ENCODE measurements around the gene SRPRB.

SRPRB gene

GRCh38 chr3:133763797-133764683 lies 41.6 kb upstream of the SRPRB start:
- H3K36me3 ChIP-seq (ENCODE audit: control insufficient read depth, insufficient read depth, low read length) = no peaks in the 10 kb centered on the region
- no peak for DNase-seq (ENCODE audit: low read depth, low spot score)
- H3K27ac ChIP-seq (ENCODE audit: low read length) = no peak overlapping the region
- no peak overlapping the region for H3K4me3 ChIP-seq (ENCODE audit: low read length)
- H3K4me1 ChIP-seq (ENCODE audit: control insufficient read depth, insufficient read depth, low read length) = no peaks in the 10 kb centered on the region
- no peaks in the 10 kb centered on the region for H3K9me3 ChIP-seq (ENCODE audit: control insufficient read depth, insufficient read depth, low read length)
- WGBS (ENCODE audit: insufficient coverage, insufficient read length) = no CpG with 5 or more reads among the region's 6 CpGs
- H3K27me3 ChIP-seq (ENCODE audit: control insufficient read depth, insufficient read depth, low read length) = no peaks in the 10 kb centered on the region

- no peaks in the 10 kb centered on the region for H3K27me3 ChIP-seq (ENCODE audit: control insufficient read depth, insufficient read depth, low read length)
- no peaks in the 10 kb centered on the region for H3K4me1 ChIP-seq (ENCODE audit: control insufficient read depth, insufficient read depth, low read length)
- no peak for DNase-seq (ENCODE audit: low read depth, low spot score)
- H3K27ac ChIP-seq (ENCODE audit: low read length) = no peak overlapping the region
- no peaks in the 10 kb centered on the region for H3K36me3 ChIP-seq (ENCODE audit: control insufficient read depth, insufficient read depth, low read length)
- no peaks in the 10 kb centered on the region for H3K9me3 ChIP-seq (ENCODE audit: control insufficient read depth, insufficient read depth, low read length)
- H3K4me3 ChIP-seq (ENCODE audit: low read length) = no peak overlapping the region
These were observed 40.4 kb upstream of the SRPRB start for GRCh38 chr3:133765256-133765655.

GRCh38 chr3:133767607-133768006 lies 38.0 kb upstream of the SRPRB start:
- Histone ChIP-seq H3K4me3 (ENCODE audit: low read length) (no peak overlapping the region), H3K27ac (ENCODE audit: low read length) (no peak overlapping the region), H3K36me3 (ENCODE audit: control insufficient read depth, insufficient read depth, low read length) (no peaks in the 10 kb centered on the region), H3K4me1 (ENCODE audit: control insufficient read depth, insufficient read depth, low read length) (no peaks in the 10 kb centered on the region), H3K9me3 (ENCODE audit: control insufficient read depth, insufficient read depth, low read length) (no peaks in the 10 kb centered on the region), H3K27me3 (ENCODE audit: control insufficient read depth, insufficient read depth, low read length) (no peaks in the 10 kb centered on the region)
- DNase-seq (ENCODE audit: low read depth, low spot score) = no peak
- WGBS (ENCODE audit: insufficient coverage, insufficient read length) = no CpG with 5 or more reads among the region's 1 CpG

- no peaks in the 10 kb centered on the region for H3K4me1 ChIP-seq (ENCODE audit: control insufficient read depth, insufficient read depth, low read length)
- WGBS (ENCODE audit: insufficient coverage, insufficient read length) = no CpG with 5 or more reads among the region's 3 CpGs
These were observed 36.1 kb upstream of the SRPRB start for GRCh38 chr3:133769536-133769935.

GRCh38 chr3:133773732-133774131 lies 31.9 kb upstream of the SRPRB start:
- no CpG with 5 or more reads among the region's 3 CpGs for WGBS (ENCODE audit: insufficient coverage, insufficient read length)
- H3K36me3 ChIP-seq (ENCODE audit: control insufficient read depth, insufficient read depth, low read length) = no peaks in the 10 kb centered on the region
- H3K27ac ChIP-seq (ENCODE audit: low read length) = no peak overlapping the region
- peaks cover 4% of the 10 kb centered on the region for H3K4me1 ChIP-seq (ENCODE audit: control insufficient read depth, insufficient read depth, low read length)
- DNase-seq (ENCODE audit: low read depth, low spot score) = no peak
- H3K9me3 ChIP-seq (ENCODE audit: control insufficient read depth, insufficient read depth, low read length) = no peaks in the 10 kb centered on the region
- no peak overlapping the region for H3K4me3 ChIP-seq (ENCODE audit: low read length)
- H3K27me3 ChIP-seq (ENCODE audit: control insufficient read depth, insufficient read depth, low read length) = no peaks in the 10 kb centered on the region

More at GRCh38 chr3:133769536-133769935, 36.1 kb upstream of the SRPRB start:
- H3K27me3 ChIP-seq (ENCODE audit: control insufficient read depth, insufficient read depth, low read length) = no peaks in the 10 kb centered on the region
- no peaks in the 10 kb centered on the region for H3K9me3 ChIP-seq (ENCODE audit: control insufficient read depth, insufficient read depth, low read length)
- DNase-seq (ENCODE audit: low read depth, low spot score) = no peak
- no peak overlapping the region for H3K4me3 ChIP-seq (ENCODE audit: low read length)
- H3K36me3 ChIP-seq (ENCODE audit: control insufficient read depth, insufficient read depth, low read length) = no peaks in the 10 kb centered on the region
- no peak overlapping the region for H3K27ac ChIP-seq (ENCODE audit: low read length)

GRCh38 chr3:133775309-133775708 lies 30.3 kb upstream of the SRPRB start:
- Histone ChIP-seq H3K9me3 (ENCODE audit: control insufficient read depth, insufficient read depth, low read length) (no peaks in the 10 kb centered on the region), H3K27me3 (ENCODE audit: control insufficient read depth, insufficient read depth, low read length) (no peaks in the 10 kb centered on the region), H3K4me3 (ENCODE audit: low read length) (no peak overlapping the region), H3K36me3 (ENCODE audit: control insufficient read depth, insufficient read depth, low read length) (no peaks in the 10 kb centered on the region), H3K27ac (ENCODE audit: low read length) (no peak overlapping the region), H3K4me1 (ENCODE audit: control insufficient read depth, insufficient read depth, low read length) (peaks cover 4% of the 10 kb centered on the region)
- DNase-seq (ENCODE audit: low read depth, low spot score) = no peak
- WGBS (ENCODE audit: insufficient coverage, insufficient read length) = no CpG with 5 or more reads among the region's 9 CpGs

- H3K4me3 ChIP-seq (ENCODE audit: low read length) = no peak overlapping the region
- no peaks in the 10 kb centered on the region for H3K36me3 ChIP-seq (ENCODE audit: control insufficient read depth, insufficient read depth, low read length)
- no CpG with 5 or more reads among the region's 5 CpGs for WGBS (ENCODE audit: insufficient coverage, insufficient read length)
- H3K27ac ChIP-seq (ENCODE audit: low read length) = no peak overlapping the region
- peaks cover 4% of the 10 kb centered on the region for H3K4me1 ChIP-seq (ENCODE audit: control insufficient read depth, insufficient read depth, low read length)
- DNase-seq (ENCODE audit: low read depth, low spot score) = no peak
- no peaks in the 10 kb centered on the region for H3K27me3 ChIP-seq (ENCODE audit: control insufficient read depth, insufficient read depth, low read length)
- no peaks in the 10 kb centered on the region for H3K9me3 ChIP-seq (ENCODE audit: control insufficient read depth, insufficient read depth, low read length)
These were observed 29.8 kb upstream of the SRPRB start for GRCh38 chr3:133775835-133776234.

GRCh38 chr3:133776794-133777438 lies 28.7 kb upstream of the SRPRB start:
- Histone ChIP-seq H3K27me3 (ENCODE audit: control insufficient read depth, insufficient read depth, low read length) (no peaks in the 10 kb centered on the region), H3K27ac (ENCODE audit: low read length) (no peak overlapping the region), H3K4me1 (ENCODE audit: control insufficient read depth, insufficient read depth, low read length) (peaks cover 4% of the 10 kb centered on the region), H3K9me3 (ENCODE audit: control insufficient read depth, insufficient read depth, low read length) (no peaks in the 10 kb centered on the region), H3K4me3 (ENCODE audit: low read length) (no peak overlapping the region), H3K36me3 (ENCODE audit: control insufficient read depth, insufficient read depth, low read length) (no peaks in the 10 kb centered on the region)
- no CpG with 5 or more reads among the region's 7 CpGs for WGBS (ENCODE audit: insufficient coverage, insufficient read length)
- DNase-seq (ENCODE audit: low read depth, low spot score) = no peak

- no peaks in the 10 kb centered on the region for H3K36me3 ChIP-seq (ENCODE audit: control insufficient read depth, insufficient read depth, low read length)
- no CpG with 5 or more reads among the region's 8 CpGs for WGBS (ENCODE audit: insufficient coverage, insufficient read length)
These were observed 27.6 kb upstream of the SRPRB start for GRCh38 chr3:133777807-133778568.

GRCh38 chr3:133779626-133780203 lies 25.9 kb upstream of the SRPRB start:
- H3K4me3 ChIP-seq (ENCODE audit: low read length) = no peak overlapping the region
- no peak for DNase-seq (ENCODE audit: low read depth, low spot score)
- H3K9me3 ChIP-seq (ENCODE audit: control insufficient read depth, insufficient read depth, low read length) = no peaks in the 10 kb centered on the region; the same call in 1 of the 2 replicates
- H3K27ac ChIP-seq (ENCODE audit: low read length) = no peak overlapping the region
- WGBS (ENCODE audit: insufficient coverage, insufficient read length) = no CpG with 5 or more reads among the region's 4 CpGs
- H3K36me3 ChIP-seq (ENCODE audit: control insufficient read depth, insufficient read depth, low read length) = no peaks in the 10 kb centered on the region
- peaks cover 4% of the 10 kb centered on the region for H3K4me1 ChIP-seq (ENCODE audit: control insufficient read depth, insufficient read depth, low read length)
- no peaks in the 10 kb centered on the region for H3K27me3 ChIP-seq (ENCODE audit: control insufficient read depth, insufficient read depth, low read length)

More at GRCh38 chr3:133777807-133778568, 27.6 kb upstream of the SRPRB start:
- DNase-seq (ENCODE audit: low read depth, low spot score) = no peak
- H3K4me3 ChIP-seq (ENCODE audit: low read length) = no peak overlapping the region
- H3K27me3 ChIP-seq (ENCODE audit: control insufficient read depth, insufficient read depth, low read length) = no peaks in the 10 kb centered on the region
- peaks cover 4% of the 10 kb centered on the region for H3K4me1 ChIP-seq (ENCODE audit: control insufficient read depth, insufficient read depth, low read length)
- H3K9me3 ChIP-seq (ENCODE audit: control insufficient read depth, insufficient read depth, low read length) = no peaks in the 10 kb centered on the region
- no peak overlapping the region for H3K27ac ChIP-seq (ENCODE audit: low read length)
